ENCODE measurements around the gene GNG14. TPM values are rescaled to one million over a fixed set of nuclear protein-coding genes. Genes with fewer than 3 reads are reported as not detected.

GNG14 gene
- total and polyA plus RNA-seq, 2 of the 13 experiments (the other 11 are each of a cell fraction or from before 2014, with no cell fraction given) = not detected

GRCh38 chr19:12723641-12724426 lies 36.0 kb downstream of the GNG14 start, which contains the start of gene TNPO2 (continued):
- TF ChIP-seq ZBTB26 (CRISPR knock-in tag; IDR thresholded peaks at IDR 0.05; ENCODE audit: borderline replicate concordance) = 0 out of 2 replicates have a peak, but pooled peaks have one; percentile 22
- TF ChIP-seq, protein P1, sequence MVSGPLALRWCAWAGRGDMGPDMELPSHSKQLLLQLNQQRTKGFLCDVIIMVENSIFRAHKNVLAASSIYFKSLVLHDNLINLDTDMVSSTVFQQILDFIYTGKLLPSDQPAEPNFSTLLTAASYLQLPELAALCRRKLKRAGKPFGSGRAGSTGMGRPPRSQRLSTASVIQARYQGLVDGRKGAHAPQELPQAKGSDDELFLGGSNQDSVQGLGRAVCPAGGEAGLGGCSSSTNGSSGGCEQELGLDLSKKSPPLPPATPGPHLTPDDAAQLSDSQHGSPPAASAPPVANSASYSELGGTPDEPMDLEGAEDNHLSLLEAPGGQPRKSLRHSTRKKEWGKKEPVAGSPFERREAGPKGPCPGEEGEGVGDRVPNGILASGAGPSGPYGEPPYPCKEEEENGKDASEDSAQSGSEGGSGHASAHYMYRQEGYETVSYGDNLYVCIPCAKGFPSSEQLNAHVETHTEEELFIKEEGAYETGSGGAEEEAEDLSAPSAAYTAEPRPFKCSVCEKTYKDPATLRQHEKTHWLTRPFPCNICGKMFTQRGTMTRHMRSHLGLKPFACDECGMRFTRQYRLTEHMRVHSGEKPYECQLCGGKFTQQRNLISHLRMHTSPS (CRISPR knock-in tag; IDR thresholded peaks at IDR 0.05; ENCODE audit: low read depth) = no peak
- no peak for TF ChIP-seq KLF13 (CRISPR knock-in tag; IDR thresholded peaks at IDR 0.05)
- TF ChIP-seq, protein P2, sequence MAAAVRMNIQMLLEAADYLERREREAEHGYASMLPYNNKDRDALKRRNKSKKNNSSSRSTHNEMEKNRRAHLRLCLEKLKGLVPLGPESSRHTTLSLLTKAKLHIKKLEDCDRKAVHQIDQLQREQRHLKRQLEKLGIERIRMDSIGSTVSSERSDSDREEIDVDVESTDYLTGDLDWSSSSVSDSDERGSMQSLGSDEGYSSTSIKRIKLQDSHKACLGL (CRISPR knock-in tag; IDR thresholded peaks at IDR 0.05) = peak; percentile 74; the same call in 1 of the 2 replicates
- TF ChIP-seq PREB (CRISPR knock-in tag; IDR thresholded peaks at IDR 0.05) = no peak
- TF ChIP-seq CSRNP1 (CRISPR knock-in tag; IDR thresholded peaks at IDR 0.05) = no peak; the same call in 1 of the 2 replicates
- peak; percentile 15 for TF ChIP-seq ZNF781 (CRISPR knock-in tag; IDR thresholded peaks at IDR 0.05; ENCODE audit: borderline replicate concordance, not compliant biosample characterization)
- TF ChIP-seq, protein P3, sequence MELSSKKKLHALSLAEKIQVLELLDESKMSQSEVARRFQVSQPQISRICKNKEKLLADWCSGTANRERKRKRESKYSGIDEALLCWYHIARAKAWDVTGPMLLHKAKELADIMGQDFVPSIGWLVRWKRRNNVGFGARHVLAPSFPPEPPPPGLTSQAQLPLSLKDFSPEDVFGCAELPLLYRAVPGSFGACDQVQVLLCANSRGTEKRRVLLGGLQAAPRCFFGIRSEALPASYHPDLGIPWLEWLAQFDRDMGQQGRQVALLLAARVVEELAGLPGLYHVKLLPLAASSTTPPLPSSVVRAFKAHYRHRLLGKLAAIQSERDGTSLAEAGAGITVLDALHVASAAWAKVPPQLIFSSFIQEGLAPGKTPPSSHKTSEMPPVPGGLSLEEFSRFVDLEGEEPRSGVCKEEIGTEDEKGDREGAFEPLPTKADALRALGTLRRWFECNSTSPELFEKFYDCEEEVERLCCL (CRISPR knock-in tag; IDR thresholded peaks at IDR 0.05; ENCODE audit: borderline replicate concordance) = no peak
- TF ChIP-seq ZFX (CRISPR knock-in tag; IDR thresholded peaks at IDR 0.05; ENCODE audit: low read depth) = peak; percentile 91
- TF ChIP-seq ZNF761 (CRISPR knock-in tag; conservative IDR thresholded peaks at IDR 0.05) = no peak
- TF ChIP-seq NFE2 (CRISPR knock-in tag; IDR thresholded peaks at IDR 0.05) = no peak
- TF ChIP-seq ZNF354B (CRISPR knock-in tag; IDR thresholded peaks at IDR 0.05) = no peak
- no peak for TF ChIP-seq EP300 (IDR thresholded peaks at IDR 0.05; ENCODE audit: low read depth in 2 of 2, low read length in 2 of 2)
- TF ChIP-seq EP300 (CRISPR knock-in tag; IDR thresholded peaks at IDR 0.05; ENCODE audit: borderline replicate concordance) = no peak; the same call in 1 of the 2 replicates
- TF ChIP-seq, protein P4, sequence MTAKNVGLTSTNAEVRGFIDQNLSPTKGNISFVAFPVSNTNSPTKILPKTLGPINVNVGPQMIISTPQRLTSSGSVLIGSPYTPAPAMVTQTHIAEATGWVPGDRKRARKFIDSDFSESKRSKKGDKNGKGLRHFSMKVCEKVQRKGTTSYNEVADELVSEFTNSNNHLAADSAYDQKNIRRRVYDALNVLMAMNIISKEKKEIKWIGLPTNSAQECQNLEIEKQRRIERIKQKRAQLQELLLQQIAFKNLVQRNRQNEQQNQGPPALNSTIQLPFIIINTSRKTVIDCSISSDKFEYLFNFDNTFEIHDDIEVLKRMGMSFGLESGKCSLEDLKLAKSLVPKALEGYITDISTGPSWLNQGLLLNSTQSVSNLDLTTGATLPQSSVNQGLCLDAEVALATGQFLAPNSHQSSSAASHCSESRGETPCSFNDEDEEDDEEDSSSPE (CRISPR knock-in tag; IDR thresholded peaks at IDR 0.05) = peak; percentile 88
- TF ChIP-seq ZNF543 (CRISPR knock-in tag; IDR thresholded peaks at IDR 0.05) = no peak
- TF ChIP-seq BHLHE40 (IDR thresholded peaks at IDR 0.05; ENCODE audit: low read length) = peak; percentile 81
- no peak for TF ChIP-seq ZNF230 (CRISPR knock-in tag; IDR thresholded peaks at IDR 0.05)
- TF ChIP-seq, protein P5, sequence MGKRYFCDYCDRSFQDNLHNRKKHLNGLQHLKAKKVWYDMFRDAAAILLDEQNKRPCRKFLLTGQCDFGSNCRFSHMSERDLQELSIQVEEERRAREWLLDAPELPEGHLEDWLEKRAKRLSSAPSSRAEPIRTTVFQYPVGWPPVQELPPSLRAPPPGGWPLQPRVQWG (CRISPR knock-in tag; IDR thresholded peaks at IDR 0.05; ENCODE audit: borderline replicate concordance, low read depth) = no peak
